GM18907 (cell line): ENCODE measurements around the gene RUFY4.
"Not testable (repeated sequence)": the region's sequence is repeated elsewhere in the genome, so short reads cannot be mapped to it uniquely, and the experiment has no call there.

ENCODE experiments used
- ATAC-seq: cut with Tn5 transposase; IDR thresholded peaks from one replicate; pipeline ENCODE4 v1.9.1; 2021; ENCODE audit warnings: mild to moderate bottlenecking, moderate library complexity; ENCODE audit not compliant: unreplicated experiment

The RUFY4 gene

DNA sequence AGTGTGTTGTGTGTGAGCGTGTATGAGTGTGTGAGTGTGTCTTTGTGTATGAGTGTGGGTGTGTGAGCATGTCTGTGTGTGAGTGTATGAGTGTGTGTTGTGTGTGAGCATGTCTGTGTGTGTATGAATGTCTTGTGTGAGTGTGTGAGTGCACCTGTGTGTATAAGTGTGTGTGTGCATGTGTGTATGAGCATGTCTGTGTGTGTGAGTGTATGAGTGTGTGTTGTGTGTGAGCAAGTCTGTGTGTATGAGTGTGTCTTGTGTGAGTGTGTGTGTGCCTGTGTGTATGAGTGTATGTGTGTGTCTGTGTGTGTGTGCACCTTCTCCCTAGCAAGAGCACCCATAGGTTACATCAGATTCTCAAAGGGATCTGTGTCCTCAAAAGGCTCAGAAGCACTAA is 37.8 kb upstream of the RUFY4 start:
- ATAC-seq = no peak

- ATAC-seq = no peak
Measured at GRCh38 chr2:218031771-218032257, 37.2 kb upstream of the RUFY4 start.

DNA sequence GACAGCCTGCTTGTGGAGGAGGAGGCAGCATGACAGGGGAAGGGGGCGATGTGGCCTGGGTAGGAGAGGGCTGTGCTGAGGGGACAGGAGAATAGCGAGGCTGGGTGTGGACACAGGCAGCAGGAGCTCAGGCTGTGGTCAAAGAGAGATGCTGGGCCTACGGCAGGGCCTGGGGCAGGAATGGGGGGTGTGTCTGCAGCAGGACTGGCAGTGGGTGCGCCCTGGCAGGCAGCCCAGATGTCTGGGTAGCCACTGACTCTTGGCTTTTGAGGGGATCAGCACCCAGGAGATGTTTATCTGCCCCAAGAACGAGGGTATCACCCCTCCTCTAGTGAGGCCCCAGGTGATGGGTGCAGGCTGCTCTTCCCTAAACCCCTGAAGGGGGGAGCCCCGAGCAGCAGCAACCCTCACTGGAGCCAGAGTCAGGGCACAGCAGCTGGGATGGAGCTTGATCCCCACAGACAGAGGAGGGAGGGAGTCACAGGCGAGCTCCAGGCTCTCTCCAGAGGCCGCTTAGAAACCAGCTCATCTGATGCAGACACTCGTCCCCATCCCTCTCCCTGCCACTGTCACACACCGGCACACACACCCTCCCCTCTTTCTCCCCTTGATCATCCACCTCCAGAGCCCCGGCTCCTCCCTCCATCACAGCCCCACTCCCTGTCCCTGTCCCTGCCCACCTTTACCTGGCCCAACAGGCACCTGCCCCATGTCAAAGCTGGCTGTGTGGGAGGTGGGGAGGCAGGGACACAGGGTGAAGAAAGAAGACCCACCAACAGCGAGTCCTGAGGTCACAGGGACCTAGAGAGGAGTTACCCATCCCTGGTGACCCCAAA is 36.5 kb upstream of the RUFY4 start:
- ATAC-seq = no peak

DNA sequence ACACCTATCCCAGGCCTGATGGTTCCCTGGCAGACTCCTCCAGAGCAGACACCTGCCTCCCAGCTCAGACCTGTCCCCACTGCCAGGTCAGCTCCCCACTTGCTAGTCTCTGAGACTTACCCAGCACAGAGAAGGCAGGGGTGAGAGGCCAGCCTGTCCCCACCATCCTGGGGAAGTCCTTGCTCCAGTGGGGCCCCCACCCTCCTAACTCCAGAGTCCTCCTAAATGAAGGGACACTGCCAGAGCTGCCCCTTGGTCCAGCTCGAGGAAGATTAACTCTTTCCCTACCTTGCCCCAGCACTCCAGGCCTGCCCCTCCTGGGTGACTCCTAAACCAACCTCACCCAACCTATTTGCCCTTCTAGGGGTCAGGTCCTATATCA is 35.9 kb upstream of the RUFY4 start:
- no peak for ATAC-seq

DNA sequence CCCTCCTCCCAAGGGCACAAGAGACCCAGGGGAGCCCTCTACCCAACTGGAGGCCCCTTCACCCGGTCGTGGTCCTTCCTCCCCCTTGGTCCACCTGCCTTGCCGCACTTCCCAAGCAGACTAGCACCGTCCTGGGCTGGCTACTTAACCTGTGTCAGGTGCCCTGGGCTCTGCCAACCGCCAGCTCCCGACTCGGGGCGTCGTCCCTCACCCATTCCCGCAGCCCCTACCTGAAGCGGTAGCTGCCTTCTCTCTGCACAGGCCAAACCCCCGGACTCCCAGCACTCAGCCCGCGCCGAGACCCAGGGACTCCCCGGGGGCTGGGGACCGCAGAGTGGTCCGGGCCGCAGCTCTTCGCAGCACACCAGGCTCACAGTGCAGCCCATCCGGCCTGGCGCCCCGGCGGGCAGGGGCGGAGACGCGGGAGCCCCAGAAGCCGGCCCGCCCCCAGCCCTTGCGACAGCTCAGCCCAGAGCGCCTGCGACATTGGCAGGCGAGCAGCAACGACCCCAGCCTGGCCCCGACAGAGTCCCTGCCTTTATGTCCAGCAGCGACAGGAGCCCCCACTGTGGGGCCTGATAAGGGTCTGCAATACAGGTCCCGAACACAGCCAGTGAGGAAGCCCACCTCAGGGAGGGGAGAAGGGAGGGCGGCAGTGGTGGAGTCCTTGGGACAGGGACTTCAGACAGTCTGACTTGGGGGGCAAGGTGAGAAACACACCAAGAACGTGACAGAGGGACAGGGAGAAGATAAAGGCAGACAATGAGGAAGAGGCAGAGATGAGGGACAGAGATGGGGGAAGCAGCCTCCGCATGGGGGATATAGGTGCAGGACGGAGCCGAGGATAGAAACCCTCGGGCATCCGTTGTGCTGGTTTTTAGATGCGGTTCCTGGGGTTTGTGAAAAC is 35.2 kb upstream of the RUFY4 start:
- ATAC-seq = peak; percentile 9

DNA sequence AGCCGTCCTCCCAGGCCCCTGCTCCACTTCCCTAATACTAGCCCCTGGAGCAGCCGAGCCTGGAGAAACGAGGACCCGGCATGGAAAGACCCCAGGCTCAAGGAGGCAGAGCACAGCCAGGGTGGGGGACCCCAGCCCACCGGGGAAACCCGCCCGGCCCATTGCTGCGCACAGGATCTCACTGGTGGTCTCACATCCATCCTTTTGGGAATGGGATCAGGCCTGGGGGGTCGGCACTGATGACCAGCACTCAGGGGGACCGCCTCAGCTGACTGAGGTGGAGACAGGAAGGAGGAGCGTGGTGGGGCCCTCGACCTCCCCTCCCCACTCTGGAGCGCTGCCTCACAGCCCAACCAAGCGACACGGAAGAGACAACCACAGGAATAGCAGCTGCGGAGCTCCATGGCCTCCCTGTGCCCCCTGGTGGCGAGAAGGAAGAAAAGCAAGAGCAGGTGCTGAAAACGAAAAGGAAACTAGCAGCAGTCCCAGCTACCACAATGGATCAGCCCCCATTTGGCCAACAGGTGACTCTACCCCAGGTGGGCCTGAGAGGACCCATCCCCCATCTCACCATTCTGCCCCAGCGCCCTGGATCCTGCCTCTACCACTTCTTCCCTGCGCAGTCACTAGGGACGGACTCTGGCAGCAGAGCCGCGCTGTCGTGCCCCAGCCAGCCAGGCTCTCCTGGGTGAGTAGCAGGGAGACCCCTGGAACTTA is 34.4 kb upstream of the RUFY4 start:
- ATAC-seq = peak; percentile 86

- ATAC-seq = no peak
Measured at GRCh38 chr2:218035463-218036100, 33.5 kb upstream of the RUFY4 start.

GRCh38 chr2:218036371-218036770 is 32.7 kb upstream of the RUFY4 start:
- no peak for ATAC-seq

- no peak for ATAC-seq
Measured at GRCh38 chr2:218039171-218039570, 29.9 kb upstream of the RUFY4 start.

- ATAC-seq = no peak
Measured at GRCh38 chr2:218040883-218041282, 28.2 kb upstream of the RUFY4 start.

GRCh38 chr2:218041302-218042168 is 27.5 kb upstream of the RUFY4 start:
- ATAC-seq = no peak

DNA sequence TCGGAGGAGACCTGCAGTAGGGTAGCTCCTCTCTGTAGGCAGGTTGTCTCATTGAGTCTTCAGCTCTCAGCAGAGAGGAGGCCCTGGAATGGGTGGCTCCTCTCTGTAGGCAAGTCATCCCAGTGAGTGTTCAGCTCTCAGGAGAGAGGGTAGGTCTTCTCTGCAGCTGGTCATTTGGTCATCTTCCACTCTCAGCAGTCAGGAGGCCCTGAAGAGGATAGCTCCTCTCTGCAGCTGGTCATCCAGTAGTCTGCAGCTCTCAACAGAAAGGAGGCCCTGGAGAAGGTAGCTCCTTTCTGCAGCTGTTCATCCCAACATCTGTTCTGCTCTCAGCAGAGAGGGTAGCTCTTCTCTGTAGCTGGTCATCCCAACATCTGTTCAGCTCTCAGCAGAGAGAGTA is 26.0 kb upstream of the RUFY4 start:
- no peak for ATAC-seq

GRCh38 chr2:218043701-218044109 is 25.3 kb upstream of the RUFY4 start:
- no peak for ATAC-seq

- ATAC-seq = not testable (repeated sequence)
Measured at GRCh38 chr2:218044599-218044998, 24.5 kb upstream of the RUFY4 start.

- peak; percentile 82 for ATAC-seq
Measured at GRCh38 chr2:218046238-218046637, 22.8 kb upstream of the RUFY4 start.

DNA sequence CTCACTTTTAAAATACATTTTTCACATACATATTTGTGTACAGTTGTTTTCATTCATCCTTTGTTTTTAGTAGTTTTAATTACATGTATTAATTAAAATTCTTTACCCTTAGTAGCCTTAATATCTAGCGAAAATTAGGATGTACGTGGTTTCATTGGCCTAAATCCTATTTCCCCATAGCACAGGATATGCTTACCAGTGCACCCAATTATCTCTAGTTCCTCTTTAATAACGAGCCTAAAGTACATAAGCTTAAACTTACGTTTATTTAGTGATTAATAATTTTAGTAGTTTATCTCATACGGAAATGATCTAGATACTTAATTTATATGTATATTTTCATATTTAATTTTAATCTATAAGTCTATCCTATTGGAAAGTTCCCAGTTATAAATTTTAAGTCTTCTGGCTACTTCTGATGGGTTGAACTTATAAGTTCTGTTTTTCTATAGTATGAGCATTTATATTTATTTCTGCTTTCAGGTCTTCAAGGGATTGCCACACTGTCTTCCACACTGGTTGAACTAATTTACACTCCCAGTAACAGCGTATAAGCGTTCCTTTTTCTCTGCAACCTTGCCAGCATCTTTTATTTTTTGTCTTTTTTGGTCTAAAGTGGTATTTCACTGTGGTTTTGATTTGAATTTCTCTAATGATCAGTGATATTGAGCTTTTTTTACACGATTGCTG is 21.4 kb upstream of the RUFY4 start:
- no peak for ATAC-seq

- ATAC-seq = no peak
Measured at GRCh38 chr2:218051903-218052302, 17.1 kb upstream of the RUFY4 start.

DNA sequence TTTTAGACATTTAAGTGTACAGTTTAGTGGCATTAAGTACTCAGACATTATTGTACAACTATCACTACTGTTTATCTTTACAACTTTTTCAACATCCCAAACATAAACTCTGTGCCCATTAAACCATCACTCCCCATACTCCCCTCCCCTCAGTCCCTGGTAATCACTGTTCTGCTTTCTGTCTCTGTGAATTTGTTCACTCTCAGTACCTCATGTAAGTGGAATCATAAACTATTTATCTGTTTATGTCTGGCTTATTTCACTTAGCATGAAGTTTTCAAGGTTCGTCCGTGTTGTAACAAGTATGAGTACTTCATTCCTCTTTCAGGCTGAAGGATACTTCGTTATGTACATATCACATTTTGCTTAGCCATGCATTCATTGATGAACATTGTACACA is 9.8 kb upstream of the RUFY4 start:
- no peak for ATAC-seq

- ATAC-seq = no peak
Measured at GRCh38 chr2:218060118-218060517, 8.9 kb upstream of the RUFY4 start.
